Upper lobe of left lung (tissue), 4 donors: ENCODE data around the gene ALDH1A1.

Experiments used
- CTCF ChIP-seq, 6 experiments: fragments of 450-650 bp in 4 of 6; fragments of 200-600 bp in 2 of 6; sonication (generic) in 2 of 6; IDR thresholded peaks; one replicate each; pipeline ENCODE4 v1.5.1; 2016 to 2019; ENCODE audit warnings: antibody characterized with exemption in 6 of 6
- EP300 ChIP-seq, 4 donors: sonication (generic); formaldehyde crosslinking; IDR thresholded peaks; one replicate each; pipeline ENCODE4 v1.5.1; 2017; ENCODE audit warnings: antibody characterized with exemption in 4 of 4, control low read depth in 2 of 4
- POLR2A ChIP-seq, 4 donors: fragments of 450-650 bp; IDR thresholded peaks; one replicate each; pipeline ENCODE4 v1.5.1; 2016 to 2017; ENCODE audit warnings: antibody characterized with exemption in 4 of 4, mild to moderate bottlenecking in 2 of 4
- POLR2AphosphoS5 ChIP-seq, 2 donors: sonication (generic); formaldehyde crosslinking; IDR thresholded peaks; one replicate each; pipeline ENCODE4 v1.5.1; 2017; ENCODE audit warnings: antibody characterized with exemption in 2 of 2

GRCh38 chr9:72873456-72873855 lies 79.4 kb downstream of the ALDH1A1 start:
- TF ChIP-seq CTCF (IDR thresholded peaks at IDR 0.05) (no peak), EP300 (IDR thresholded peaks at IDR 0.05) (no peak), POLR2A (IDR thresholded peaks at IDR 0.05) (no peak), POLR2AphosphoS5 (IDR thresholded peaks at IDR 0.05) (no peak)
